GM18907 (cell line): ENCODE data around the gene UHMK1.
"Not testable (repeated sequence)": the region's sequence is repeated elsewhere in the genome, so short reads cannot be mapped to it uniquely, and the experiment has no call there.

Source experiments
- ATAC-seq: cut with Tn5 transposase; IDR thresholded peaks from one replicate; pipeline ENCODE4 v1.9.1; 2021; ENCODE audit warnings: mild to moderate bottlenecking, moderate library complexity; ENCODE audit not compliant: unreplicated experiment

The UHMK1 gene

GRCh38 chr1:162564762-162565218, 67.2 kb downstream of the UHMK1 start:
- no peak for ATAC-seq

- no peak for ATAC-seq
Measured at GRCh38 chr1:162565460-162565859, 67.8 kb downstream of the UHMK1 start.

- ATAC-seq, result no peak
Measured at GRCh38 chr1:162566870-162567269, 69.3 kb downstream of the UHMK1 start.

GRCh38 chr1:162568802-162569201, 71.2 kb downstream of the UHMK1 start:
- ATAC-seq, result no peak

GRCh38 chr1:162570718-162571117, 73.1 kb downstream of the UHMK1 start:
- ATAC-seq, result no peak

- ATAC-seq, result not testable (repeated sequence)
Measured at GRCh38 chr1:162571121-162571520, 73.5 kb downstream of the UHMK1 start.

GRCh38 chr1:162571696-162572095, 74.1 kb downstream of the UHMK1 start:
- ATAC-seq, result no peak

GRCh38 chr1:162573136-162573535, 75.5 kb downstream of the UHMK1 start:
- no peak for ATAC-seq

- no peak for ATAC-seq
Measured at GRCh38 chr1:162578071-162578700, 80.6 kb downstream of the UHMK1 start.

- no peak for ATAC-seq
Measured at GRCh38 chr1:162578936-162579335, 81.3 kb downstream of the UHMK1 start.
